ENCODE results near the gene GALP.

The GALP gene

GRCh38 chr19:56158170-56158757, 17.5 kb upstream of the GALP start:
- no peak for TF ChIP-seq MYC (IDR thresholded peaks at IDR 0.05; ENCODE audit: low read depth, low read length)
- H3K4me3 ChIP-seq (ENCODE audit: low read depth, low read length), result no peak overlapping the region
- DNase-seq (ENCODE audit: low read depth), result no peak

GRCh38 chr19:56159009-56159559, 16.7 kb upstream of the GALP start:
- no peak for TF ChIP-seq MYC (IDR thresholded peaks at IDR 0.05; ENCODE audit: low read depth, low read length)
- TF ChIP-seq CTCF (IDR thresholded peaks at IDR 0.05; ENCODE audit: low read depth, low read length), result no peak
- TF ChIP-seq MAX (IDR thresholded peaks at IDR 0.05; ENCODE audit: low read depth, low read length), result no peak
- DNase-seq (ENCODE audit: low read depth), result no peak
- no peak overlapping the region for H3K4me3 ChIP-seq (ENCODE audit: low read depth, low read length)

GRCh38 chr19:56159622-56160271, 16.1 kb upstream of the GALP start:
- H3K4me3 ChIP-seq (ENCODE audit: low read depth, low read length), result no peak overlapping the region
- TF ChIP-seq CTCF (IDR thresholded peaks at IDR 0.05; ENCODE audit: low read depth, low read length) (no peak), MYC (IDR thresholded peaks at IDR 0.05; ENCODE audit: low read depth, low read length) (no peak), POLR2A (IDR thresholded peaks at IDR 0.05; ENCODE audit: extremely low read depth, insufficient read length) (no peak), MAX (IDR thresholded peaks at IDR 0.05; ENCODE audit: low read depth, low read length) (no peak)
- no peak for DNase-seq (ENCODE audit: low read depth)

GRCh38 chr19:56161534-56161933, 14.3 kb upstream of the GALP start:
- no peak for TF ChIP-seq MYC (IDR thresholded peaks at IDR 0.05; ENCODE audit: low read depth, low read length)
- no peak for TF ChIP-seq MAX (IDR thresholded peaks at IDR 0.05; ENCODE audit: low read depth, low read length)
- DNase-seq (ENCODE audit: low read depth), result no peak

GRCh38 chr19:56162258-56162657, 13.6 kb upstream of the GALP start:
- no peak for TF ChIP-seq MYC (IDR thresholded peaks at IDR 0.05; ENCODE audit: low read depth, low read length)
- TF ChIP-seq MAX (IDR thresholded peaks at IDR 0.05; ENCODE audit: low read depth, low read length), result 0 out of 2 replicates have a peak, but pooled peaks have one; percentile 8
- DNase-seq (ENCODE audit: low read depth), result peak; percentile 63
- no peak overlapping the region for H3K4me3 ChIP-seq (ENCODE audit: low read depth, low read length)

More at GRCh38 chr19:56161534-56161933, 14.3 kb upstream of the GALP start:
- H3K4me3 ChIP-seq (ENCODE audit: low read depth, low read length), result no peak overlapping the region

GRCh38 chr19:56163097-56163496, 12.7 kb upstream of the GALP start:
- TF ChIP-seq POLR2A (IDR thresholded peaks at IDR 0.05; ENCODE audit: extremely low read depth, insufficient read length) (no peak), MYC (IDR thresholded peaks at IDR 0.05; ENCODE audit: low read depth, low read length) (no peak), CTCF (IDR thresholded peaks at IDR 0.05; ENCODE audit: low read depth, low read length) (no peak), MAX (IDR thresholded peaks at IDR 0.05; ENCODE audit: low read depth, low read length) (no peak)
- DNase-seq (ENCODE audit: low read depth), result no peak
- H3K4me3 ChIP-seq (ENCODE audit: low read depth, low read length), result no peak overlapping the region

GRCh38 chr19:56167064-56167578, 8.7 kb upstream of the GALP start:
- peak; percentile 17 for DNase-seq (ENCODE audit: low read depth)
- TF ChIP-seq MAX (IDR thresholded peaks at IDR 0.05; ENCODE audit: low read depth, low read length) (no peak), POLR2A (IDR thresholded peaks at IDR 0.05; ENCODE audit: extremely low read depth, insufficient read length) (no peak), MYC (IDR thresholded peaks at IDR 0.05; ENCODE audit: low read depth, low read length) (no peak), CTCF (IDR thresholded peaks at IDR 0.05; ENCODE audit: low read depth, low read length) (no peak)
- no peak overlapping the region for H3K4me3 ChIP-seq (ENCODE audit: low read depth, low read length)

All from NB4 (cell line).